Kidney (tissue), 14 donors: ENCODE results near the gene CMTM3. TPM values are rescaled to one million over a fixed set of nuclear protein-coding genes. Genes with fewer than 3 reads are reported as not detected.

Source experiments
- DNase-seq, 5 donors: peaks; one replicate each; pipeline ENCODE4 v3.0.0-alpha.2; 2013 to 2020
- FAIRE-seq: peaks from 2 replicates; lab custom pipeline; 2012; peaks lifted over from hg19 to GRCh38; lab: Jason Lieb, UNC
- H3K27ac ChIP-seq, 2 donors: one replicate each; pipeline ENCODE4 v1.7.0; 2013; ENCODE audit warnings: low read depth in 2 of 2, low read length in 2 of 2, inconsistent platforms in 1 of 2
- H3K27me3 ChIP-seq: one replicate; pipeline ENCODE4 v1.7.1; 2013; ENCODE audit warnings: low read length, inconsistent platforms; ENCODE audit not compliant: control insufficient read depth, insufficient read depth
- H3K36me3 ChIP-seq, 3 donors: one replicate each; pipeline versions ENCODE4 v1.7.0 to v1.7.1; 2013; ENCODE audit warnings: low read length in 3 of 3, control low read depth in 1 of 3, inconsistent platforms in 1 of 3; ENCODE audit not compliant: insufficient read depth in 3 of 3, control insufficient read depth in 2 of 3
- H3K4me1 ChIP-seq, 3 donors: one replicate each; pipeline versions ENCODE4 v1.7.0 to v1.7.1; 2013; ENCODE audit warnings: low read length in 3 of 3, inconsistent platforms in 1 of 3, low read depth in 1 of 3; ENCODE audit not compliant: control insufficient read depth in 2 of 3, insufficient read depth in 2 of 3
- H3K4me3 ChIP-seq, 3 donors: one replicate each; pipeline versions ENCODE4 v1.7.0 to v1.8.1; 2013; ENCODE audit warnings: low read length in 3 of 3, control low read depth in 1 of 3, inconsistent platforms in 1 of 3
- H3K9ac ChIP-seq, 3 donors: one replicate each; pipeline versions ENCODE4 v1.7.0 to v1.7.1; 2013; ENCODE audit warnings: low read length in 3 of 3, control low read depth in 1 of 3, inconsistent platforms in 1 of 3
- H3K9me3 ChIP-seq, 3 donors: one replicate each; pipeline versions ENCODE4 v1.7.0 to v1.7.1; 2013; ENCODE audit warnings: low read length in 3 of 3, control low read depth in 1 of 3, inconsistent platforms in 1 of 3; ENCODE audit not compliant: control insufficient read depth in 2 of 3, insufficient read depth in 1 of 3
- CTCF ChIP-seq: IDR thresholded peaks from 3 replicates; pipeline ENCODE4 v1.5.1; 2012; ENCODE audit warnings: mild to moderate bottlenecking, moderate library complexity, borderline replicate concordance; ENCODE audit not compliant: insufficient read depth; ENCODE audit errors: extremely low read depth
- intact Hi-C: fragments of 100-400 bp; cut with DNase I; formaldehyde crosslinking; loops from one replicate; pipeline ENCODE4 v1.11.1; 2022
- polyA plus RNA-seq: library from polyadenylated mRNA; stranded (reverse); fragments of 350-450 nt; fragmentation: Illumina TruSeq; extraction: RNeasy Lipid Tissue Mini Kit (QIAGEN cat#74804); gene quantifications from one replicate; pipeline ENCODE4 v1.2.3, GENCODE V29; 2014; ENCODE audit warnings: low read depth, low replicate concordance; ENCODE audit not compliant: insufficient read depth
- total RNA-seq: library from RNA; stranded (reverse); fragmentation: NEBNext Ultra II Directional; extraction: Animal tissue kit (Norgen Biotek cat#: 25700); gene quantifications from one replicate; pipeline ENCODE4 v1.2.1, GENCODE V29; 2021
- donor health status: control.
- donor health status: control.
- donor health status: control.
- donor health status: control.
- donor health status: control.
- donor health status: DM: yes; HTN: yes; CAD: no.
- donor health status: Normal renal cell carcinoma (clear cell type).

CMTM3 gene
- total and polyA plus RNA-seq, 2 donors from 2014 or later, result 13.8 to 22.9 TPM

DNA sequence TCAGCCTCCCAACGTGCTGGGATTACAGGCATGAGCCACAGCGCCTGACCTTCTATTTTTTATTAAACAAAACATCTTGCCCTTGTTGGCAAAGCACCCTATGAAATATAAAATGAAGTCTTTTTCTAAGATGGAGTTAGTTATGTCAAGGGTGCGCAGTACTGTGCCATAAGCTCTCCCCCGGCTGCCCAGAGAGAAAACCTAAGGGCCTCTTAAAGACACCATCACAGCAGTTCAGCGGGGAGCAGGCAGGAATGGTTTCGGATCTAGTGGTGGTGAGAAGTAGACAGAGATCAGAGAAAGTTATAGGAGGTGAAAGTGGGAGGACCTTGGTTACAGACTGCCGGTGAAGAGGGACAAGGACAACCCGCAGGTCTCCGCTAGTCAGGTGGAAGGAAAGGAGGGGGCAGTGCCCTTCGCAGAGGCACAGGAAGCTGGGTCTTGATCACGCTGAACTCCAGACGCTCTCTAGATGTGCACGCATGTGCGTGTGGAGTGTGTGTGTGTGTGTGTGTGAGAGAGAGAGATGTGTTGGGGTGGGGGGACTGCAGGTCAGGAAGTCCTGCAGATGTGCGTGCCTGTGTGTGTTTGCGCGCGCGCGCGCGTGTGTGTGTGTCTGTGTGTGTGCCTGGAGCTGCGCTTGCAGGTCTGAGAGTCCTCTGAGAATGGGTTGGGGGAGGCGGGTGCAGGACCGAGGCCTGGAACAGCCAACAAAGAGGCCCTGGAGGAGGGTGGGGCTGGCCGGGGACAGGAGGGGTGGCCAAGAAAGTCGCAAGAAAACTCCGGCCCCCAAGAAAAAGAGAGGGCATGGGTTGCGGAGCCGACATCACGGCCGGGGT, 748 bp upstream of the CMTM3 start:
- Histone ChIP-seq H3K27ac (no peak overlapping the region), H3K9me3 (no peaks in the 10 kb centered on the region), H3K9ac (peak overlapping the region in 1 of 3 donors; percentile 68), H3K36me3 (no peaks in the 10 kb centered on the region), H3K4me1 (peaks cover 0 to 11% (median 5%) of the 10 kb centered on the region in 3 donors), H3K27me3 (no peaks in the 10 kb centered on the region), H3K4me3 (peak overlapping the region; percentile 49 to 66 (median 50))
- intact Hi-C loops, result loop anchor here (10.0 kb wide), 1 partner anchor 199 kb away; no protein-coding TSS in a partner anchor
- no peak for TF ChIP-seq CTCF
- FAIRE-seq (no peak), DNase-seq (peak in 4 of 5 donors; percentile 85 to 92 (median 88))

DNA sequence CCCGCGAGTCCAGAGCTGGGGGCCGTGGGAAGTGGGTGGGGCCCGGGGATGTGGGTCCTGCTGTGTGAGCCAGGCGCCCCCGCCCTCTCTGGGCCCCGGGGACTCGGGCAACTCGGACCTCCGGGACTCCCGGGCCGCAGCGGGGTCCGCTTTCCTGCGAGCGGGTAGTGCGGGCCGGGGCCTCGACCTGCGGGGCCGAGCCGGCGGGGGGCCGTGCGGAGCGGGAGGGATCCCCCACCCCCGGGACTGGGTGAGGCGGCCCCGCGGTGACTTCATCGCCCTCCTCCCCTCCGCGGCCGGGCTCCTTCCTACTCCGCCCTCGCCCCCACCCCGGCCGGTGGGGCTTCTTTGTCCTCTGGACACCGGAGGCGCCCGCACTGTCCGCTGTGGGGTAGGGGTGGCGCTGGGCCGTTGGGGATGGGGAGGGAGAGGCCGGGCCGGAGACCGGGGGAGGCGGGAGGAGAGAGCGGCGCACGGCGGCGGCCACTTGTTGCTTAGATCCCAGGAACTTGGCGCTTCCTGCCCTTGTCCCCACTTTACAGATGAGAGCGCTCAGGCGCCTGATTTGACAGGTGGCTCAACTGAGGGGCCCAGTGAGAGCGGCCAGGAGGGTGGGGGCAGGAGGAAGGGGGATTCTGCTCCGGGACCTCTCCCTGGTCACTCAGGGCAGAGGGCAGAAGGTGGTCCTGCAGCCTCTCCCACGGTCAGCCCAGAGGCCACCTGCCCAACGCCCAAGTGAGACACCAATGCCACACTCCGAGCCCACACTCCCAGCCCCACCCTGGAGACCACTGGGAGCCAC, 874 bp downstream of the CMTM3 start:
- no peaks in the 10 kb centered on the region for H3K9me3 ChIP-seq
- no peaks in the 10 kb centered on the region for H3K27me3 ChIP-seq
- intact Hi-C loops, result loop anchor here (10.0 kb wide), 1 partner anchor 201 kb away; no protein-coding TSS in a partner anchor
- H3K27ac ChIP-seq, result peak overlapping the region; percentile 47 to 76
- TF ChIP-seq CTCF, result no peak
- peak overlapping the region in 1 of 3 donors; percentile 40 for H3K9ac ChIP-seq
- peak; percentile 53 to 88 (median 81) for DNase-seq
- H3K4me3 ChIP-seq, result peak overlapping the region in 2 of 3 donors; percentile 16 to 29
- peaks cover 0 to 14% (median 8%) of the 10 kb centered on the region in 3 donors for H3K4me1 ChIP-seq
- FAIRE-seq, result no peak
- H3K36me3 ChIP-seq, result peaks cover 0 to 3% (median 0%) of the 10 kb centered on the region in 3 donors

GRCh38 chr16:66605979-66606751, 1.7 kb downstream of the CMTM3 start:
- peak in 1 of 5 donors; percentile 70 for DNase-seq
- no peak overlapping the region for H3K27ac ChIP-seq
- peak overlapping the region in 2 of 3 donors; percentile 16 to 29 for H3K4me3 ChIP-seq
- TF ChIP-seq CTCF, result no peak
- no peak for FAIRE-seq
- H3K9ac ChIP-seq, result peak overlapping the region in 1 of 3 donors; percentile 40
- H3K27me3 ChIP-seq, result no peaks in the 10 kb centered on the region
- peaks cover 0 to 14% (median 8%) of the 10 kb centered on the region in 3 donors for H3K4me1 ChIP-seq
- intact Hi-C loops, result loop anchor here (10.0 kb wide), 1 partner anchor 201 kb away; no protein-coding TSS in a partner anchor
- peaks cover 0 to 3% (median 0%) of the 10 kb centered on the region in 3 donors for H3K36me3 ChIP-seq
- no peaks in the 10 kb centered on the region for H3K9me3 ChIP-seq
